HUES6 (cell line): ENCODE measurements around the gene HEXIM1.
A peak's percentile ranks its signal among the peaks of the same experiment; 100 is the strongest.

Experiments used
- H3K27ac ChIP-seq: 2 replicates; pipeline ENCODE4 v1.7.0; 2013; ENCODE audit warnings: low read depth, mild to moderate bottlenecking, low read length, inconsistent platforms
- H3K27me3 ChIP-seq: 2 replicates; pipeline ENCODE4 v1.6.1; 2013; ENCODE audit warnings: low read length; ENCODE audit not compliant: control insufficient read depth, insufficient read depth
- H3K36me3 ChIP-seq: 2 replicates; pipeline ENCODE4 v1.6.1; 2013; ENCODE audit warnings: low read length; ENCODE audit not compliant: control insufficient read depth, insufficient read depth
- H3K4me1 ChIP-seq: 2 replicates; pipeline ENCODE4 v1.6.1; 2013; ENCODE audit warnings: low read length; ENCODE audit not compliant: control insufficient read depth, insufficient read depth
- H3K4me3 ChIP-seq: 2 replicates; pipeline ENCODE4 v1.5.1; 2013; ENCODE audit warnings: low read depth, low read length
- H3K9ac ChIP-seq: one replicate; pipeline ENCODE4 v1.6.1; 2013; ENCODE audit warnings: mild to moderate bottlenecking, low read length
- H3K9me3 ChIP-seq: 2 replicates; pipeline ENCODE4 v1.6.1; 2013; ENCODE audit warnings: low read depth, low read length; ENCODE audit not compliant: control insufficient read depth, insufficient read depth

The HEXIM1 gene, protein sequence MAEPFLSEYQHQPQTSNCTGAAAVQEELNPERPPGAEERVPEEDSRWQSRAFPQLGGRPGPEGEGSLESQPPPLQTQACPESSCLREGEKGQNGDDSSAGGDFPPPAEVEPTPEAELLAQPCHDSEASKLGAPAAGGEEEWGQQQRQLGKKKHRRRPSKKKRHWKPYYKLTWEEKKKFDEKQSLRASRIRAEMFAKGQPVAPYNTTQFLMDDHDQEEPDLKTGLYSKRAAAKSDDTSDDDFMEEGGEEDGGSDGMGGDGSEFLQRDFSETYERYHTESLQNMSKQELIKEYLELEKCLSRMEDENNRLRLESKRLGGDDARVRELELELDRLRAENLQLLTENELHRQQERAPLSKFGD

GRCh38 chr17:45148183-45149036, at the start of gene HEXIM1:
HEXIM1 (plus strand) TSS chr17:45148475; CDS start chr17:45149191, 716 bp downstream.
- Histone ChIP-seq H3K36me3 (no peaks in the 10 kb centered on the region), H3K4me1 (peaks cover 22% of the 10 kb centered on the region), H3K9ac (peak within 1 kb of the TSS; percentile 98), H3K27ac (peak within 1 kb of the TSS; percentile 98), H3K4me3 (peak within 1 kb of the TSS; percentile 93), H3K27me3 (no peaks in the 10 kb centered on the region), H3K9me3 (no peaks in the 10 kb centered on the region)

GRCh38 chr17:45098869-45099616, 49.2 kb upstream of the HEXIM1 start:
- Histone ChIP-seq H3K9me3 (no peaks in the 10 kb centered on the region), H3K4me1 (no peaks in the 10 kb centered on the region), H3K4me3 (no peak overlapping the region), H3K27me3 (no peaks in the 10 kb centered on the region), H3K36me3 (peaks cover 85% of the 10 kb centered on the region), H3K9ac (no peak overlapping the region), H3K27ac (no peak overlapping the region)

GRCh38 chr17:45101546-45101882, 46.8 kb upstream of the HEXIM1 start:
- Histone ChIP-seq H3K27ac (no peak overlapping the region), H3K4me3 (no peak overlapping the region), H3K36me3 (peaks cover 90% of the 10 kb centered on the region), H3K9me3 (no peaks in the 10 kb centered on the region), H3K4me1 (no peaks in the 10 kb centered on the region), H3K9ac (no peak overlapping the region), H3K27me3 (no peaks in the 10 kb centered on the region)

DNA sequence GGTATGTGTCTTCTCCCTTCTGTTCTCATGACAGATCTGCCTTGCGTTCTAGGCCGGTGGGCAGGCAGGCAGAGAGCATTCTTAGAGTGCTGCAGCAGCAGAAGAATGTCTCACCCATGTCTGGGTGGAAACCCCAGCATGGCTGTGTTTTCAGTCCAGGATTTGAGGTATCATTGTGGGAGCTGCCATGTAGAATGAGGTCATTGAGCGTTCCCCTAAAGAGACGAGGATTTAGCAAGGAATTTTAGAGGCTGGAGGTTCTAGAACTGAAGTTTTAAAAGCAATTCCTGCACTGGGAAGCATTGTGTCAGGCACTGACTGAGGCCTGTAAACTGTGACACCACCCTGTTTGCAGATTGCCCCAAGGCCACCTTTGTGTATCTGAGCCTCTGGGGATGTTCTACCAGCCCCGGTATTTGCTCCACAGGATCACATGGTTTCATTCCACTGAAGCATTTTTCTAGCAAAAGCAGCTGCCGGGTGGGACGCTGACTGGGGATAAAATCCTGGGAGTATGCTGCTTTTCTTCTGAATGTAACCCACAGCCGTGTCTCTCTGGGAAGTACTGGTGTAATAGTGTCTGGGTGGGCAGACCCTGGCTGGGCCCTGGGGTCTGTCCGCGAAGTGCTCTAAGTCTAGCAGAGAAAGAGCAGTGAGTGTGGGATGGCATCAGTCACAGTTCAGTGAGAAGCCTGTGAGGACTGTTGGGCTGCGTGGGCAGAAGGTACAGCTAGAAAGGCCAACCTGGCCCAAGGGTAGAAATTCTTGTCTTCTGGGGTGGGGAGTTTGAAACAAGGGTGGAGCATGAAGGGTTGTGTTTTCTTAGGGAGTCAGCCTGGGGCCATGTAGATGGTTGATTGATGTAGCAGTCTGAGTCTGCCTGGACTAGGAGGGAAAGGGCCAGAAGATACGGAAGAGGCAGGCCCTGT, 46.1 kb upstream of the HEXIM1 start:
- Histone ChIP-seq H3K4me1 (no peaks in the 10 kb centered on the region), H3K4me3 (no peak overlapping the region), H3K9ac (no peak overlapping the region), H3K9me3 (no peaks in the 10 kb centered on the region), H3K27me3 (no peaks in the 10 kb centered on the region), H3K27ac (no peak overlapping the region), H3K36me3 (peaks cover 90% of the 10 kb centered on the region)

DNA sequence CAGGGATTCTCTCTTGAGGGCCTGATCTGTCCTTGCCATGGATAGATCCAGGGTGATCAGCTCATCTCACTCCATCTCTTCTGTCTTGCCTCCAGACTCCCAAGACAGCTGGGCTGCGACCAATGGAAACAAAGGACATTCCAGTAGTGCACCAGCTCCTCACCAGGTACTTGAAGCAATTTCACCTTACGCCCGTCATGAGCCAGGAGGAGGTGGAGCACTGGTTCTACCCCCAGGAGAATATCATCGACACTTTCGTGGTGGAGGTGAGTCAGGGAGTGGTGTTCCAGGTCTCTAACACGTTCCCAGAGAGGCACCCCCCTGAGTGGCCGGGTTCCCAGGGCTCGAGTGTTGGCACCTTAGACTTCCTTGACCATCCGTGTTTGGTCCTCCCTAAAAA, 45.4 kb upstream of the HEXIM1 start:
- no peak overlapping the region for H3K4me3 ChIP-seq
- peaks cover 90% of the 10 kb centered on the region for H3K36me3 ChIP-seq
- H3K9me3 ChIP-seq, result no peaks in the 10 kb centered on the region
- H3K9ac ChIP-seq, result no peak overlapping the region
- no peak overlapping the region for H3K27ac ChIP-seq
- no peaks in the 10 kb centered on the region for H3K4me1 ChIP-seq
- no peaks in the 10 kb centered on the region for H3K27me3 ChIP-seq

DNA sequence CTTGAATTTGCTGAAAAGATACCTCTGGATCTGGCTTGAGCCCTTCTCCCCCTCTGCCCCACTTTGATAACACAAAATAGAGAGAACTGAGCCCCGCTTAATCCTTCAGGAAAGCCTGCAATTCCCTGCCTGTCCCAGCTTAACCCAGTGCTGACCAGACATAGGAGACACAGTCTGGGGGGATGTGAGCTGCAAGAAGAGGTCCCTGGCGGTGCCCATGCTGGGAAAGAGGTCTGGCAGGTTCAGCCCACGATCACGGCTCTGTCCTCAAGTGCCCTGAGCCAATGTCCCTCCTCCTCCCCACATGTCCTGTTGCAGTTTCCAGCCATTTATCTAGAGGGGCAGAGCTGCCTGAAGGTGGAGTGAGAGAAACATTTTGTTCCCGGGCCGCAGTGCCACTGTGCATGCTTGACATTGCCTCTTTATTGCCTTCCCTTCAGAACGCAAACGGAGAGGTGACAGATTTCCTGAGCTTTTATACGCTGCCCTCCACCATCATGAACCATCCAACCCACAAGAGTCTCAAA, 44.9 kb upstream of the HEXIM1 start:
- no peak overlapping the region for H3K9ac ChIP-seq
- H3K27me3 ChIP-seq, result no peaks in the 10 kb centered on the region
- no peaks in the 10 kb centered on the region for H3K4me1 ChIP-seq
- H3K9me3 ChIP-seq, result no peaks in the 10 kb centered on the region
- H3K4me3 ChIP-seq, result no peak overlapping the region
- no peak overlapping the region for H3K27ac ChIP-seq
- peaks cover 90% of the 10 kb centered on the region for H3K36me3 ChIP-seq

DNA sequence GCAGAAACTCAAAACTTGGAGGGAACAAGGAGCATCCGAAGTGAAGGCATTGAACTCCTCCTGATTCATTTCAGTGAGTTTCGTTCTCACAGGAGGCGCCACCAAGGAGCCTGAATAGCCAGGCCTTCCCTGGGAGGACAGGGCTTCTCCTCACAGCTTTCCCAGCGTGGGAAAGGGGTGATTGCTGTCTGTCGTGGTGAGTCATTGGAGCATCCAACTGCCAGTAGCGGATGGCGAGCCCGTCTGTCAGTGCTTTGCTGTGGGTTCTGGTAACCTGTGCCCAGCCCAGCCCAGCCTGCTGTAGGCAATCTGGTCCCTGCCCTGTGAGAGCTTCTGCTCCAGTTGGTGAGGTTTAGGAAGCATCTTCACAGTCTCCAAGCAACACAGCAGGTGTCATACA, 44.2 kb upstream of the HEXIM1 start:
- Histone ChIP-seq H3K36me3 (peaks cover 90% of the 10 kb centered on the region), H3K9me3 (no peaks in the 10 kb centered on the region), H3K4me1 (no peaks in the 10 kb centered on the region), H3K9ac (no peak overlapping the region), H3K27ac (no peak overlapping the region), H3K27me3 (no peaks in the 10 kb centered on the region), H3K4me3 (no peak overlapping the region)

GRCh38 chr17:45104497-45104896, 43.8 kb upstream of the HEXIM1 start:
- Histone ChIP-seq H3K4me3 (no peak overlapping the region), H3K9me3 (no peaks in the 10 kb centered on the region), H3K9ac (no peak overlapping the region), H3K4me1 (no peaks in the 10 kb centered on the region), H3K27me3 (no peaks in the 10 kb centered on the region), H3K36me3 (peaks cover 90% of the 10 kb centered on the region), H3K27ac (no peak overlapping the region)

DNA sequence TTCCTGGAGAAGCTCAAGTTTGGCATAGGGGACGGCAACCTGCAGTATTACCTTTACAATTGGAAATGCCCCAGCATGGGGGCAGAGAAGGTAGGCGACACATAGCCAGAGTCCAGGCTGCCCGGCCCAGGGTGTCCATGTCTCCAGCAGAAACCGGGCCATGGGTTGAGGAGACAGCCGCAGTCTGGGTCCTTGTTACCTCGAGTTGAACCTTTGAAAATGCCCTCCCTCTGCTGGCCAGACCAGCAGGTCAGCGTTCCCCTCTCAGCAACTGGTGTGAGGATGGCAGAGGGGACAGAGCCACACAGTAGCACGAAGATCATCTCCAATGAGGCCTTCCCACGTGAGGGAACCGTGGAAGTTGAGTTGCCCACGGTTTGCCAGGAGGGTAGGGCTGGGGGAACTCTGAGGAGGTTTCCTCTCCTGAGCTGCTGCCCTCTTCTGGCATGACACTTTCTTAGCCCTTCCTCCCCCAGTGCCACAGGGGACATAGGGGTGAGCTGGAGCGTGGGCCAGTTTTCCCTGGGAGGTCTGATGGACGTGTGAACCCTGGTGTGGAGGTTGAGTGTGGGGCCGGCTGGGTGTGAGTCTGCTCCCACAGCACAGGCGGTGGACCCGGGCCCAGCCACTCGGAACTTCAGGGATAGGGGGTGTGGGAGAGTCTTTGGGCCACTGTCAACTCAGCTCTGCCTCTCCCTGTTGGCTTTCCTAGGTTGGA, 43.2 kb upstream of the HEXIM1 start:
- peaks cover 85% of the 10 kb centered on the region for H3K36me3 ChIP-seq
- H3K9me3 ChIP-seq, result no peaks in the 10 kb centered on the region
- no peaks in the 10 kb centered on the region for H3K27me3 ChIP-seq
- no peak overlapping the region for H3K27ac ChIP-seq
- no peaks in the 10 kb centered on the region for H3K4me1 ChIP-seq
- H3K9ac ChIP-seq, result no peak overlapping the region
- no peak overlapping the region for H3K4me3 ChIP-seq

- Histone ChIP-seq H3K4me3 (no peak overlapping the region), H3K9ac (no peak overlapping the region), H3K27me3 (no peaks in the 10 kb centered on the region), H3K36me3 (peaks cover 83% of the 10 kb centered on the region), H3K9me3 (no peaks in the 10 kb centered on the region), H3K4me1 (no peaks in the 10 kb centered on the region), H3K27ac (no peak overlapping the region)
Observed at GRCh38 chr17:45106096-45106495, 42.2 kb upstream of the HEXIM1 start.
